Sigmoid colon (tissue), 7 donors: ENCODE data around the gene IL17RA. TPM values are rescaled to one million over a fixed set of nuclear protein-coding genes. Genes with fewer than 3 reads are reported as not detected.
"Not testable (repeated sequence)": the region's sequence is repeated elsewhere in the genome, so short reads cannot be mapped to it uniquely, and the experiment has no call there.

Source experiments
- DNase-seq: peaks from one replicate; pipeline ENCODE4 v3.0.0-alpha.2; 2019
- H3K27ac ChIP-seq, 4 donors: fragments of 200-600 bp; sonication (generic); one replicate each; pipeline ENCODE4 v1.5.1; 2016 to 2019; ENCODE audit warnings: mild to moderate bottlenecking in 1 of 4
- H3K27me3 ChIP-seq, 3 donors: fragments of 200-600 bp; sonication (generic); one replicate each; pipeline ENCODE4 v1.5.1; 2019; ENCODE audit warnings: mild to moderate bottlenecking in 1 of 3
- H3K36me3 ChIP-seq, 4 donors: fragments of 200-600 bp; sonication (generic); one replicate each; pipeline ENCODE4 v1.5.1; 2016 to 2019
- H3K4me1 ChIP-seq, 4 donors: fragments of 200-600 bp; sonication (generic); one replicate each; pipeline ENCODE4 v1.5.1; 2017 to 2019
- H3K4me3 ChIP-seq, 4 donors: fragments of 200-600 bp; sonication (generic); one replicate each; pipeline ENCODE4 v1.5.1; 2017 to 2019; ENCODE audit warnings: mild to moderate bottlenecking in 2 of 4, moderate library complexity in 1 of 4
- H3K9me3 ChIP-seq, 4 donors: fragments of 200-600 bp in 3 of 4; sonication (generic) in 3 of 4; one replicate each; pipeline versions ENCODE4 v1.5.1 to v1.6.1; 2013 to 2019
- EP300 ChIP-seq, 4 donors: sonication (generic); formaldehyde crosslinking; IDR thresholded peaks; one replicate each; pipeline ENCODE4 v1.6.1; 2017; ENCODE audit warnings: antibody characterized with exemption in 4 of 4
- POLR2A ChIP-seq, 2 donors: fragments of 450-650 bp; IDR thresholded peaks; one replicate each; pipeline ENCODE4 v1.6.1; 2016; ENCODE audit warnings: antibody characterized with exemption in 2 of 2, mild to moderate bottlenecking in 2 of 2, moderate library complexity in 2 of 2
- POLR2AphosphoS5 ChIP-seq, 4 donors: sonication (generic); formaldehyde crosslinking; IDR thresholded peaks; one replicate each; pipeline ENCODE4 v1.6.1; 2017; ENCODE audit warnings: antibody characterized with exemption in 4 of 4
- WGBS, 2 donors: extraction: QIAGEN DNeasy Blood & Tissue Kit; methylation state at CpG; one replicate each; pipeline ENCODE4 v1.1.7; 2013; 5-methylcytosine and 5-hydroxymethylcytosine counted together
- intact Hi-C: fragments of 100-400 bp; cut with DNase I; formaldehyde crosslinking; loops from one replicate; pipeline ENCODE4 v1.15.1; 2023
- polyA plus RNA-seq, 3 donors: library from polyadenylated mRNA; stranded (reverse); fragments of 200-250 nt; gene quantifications; one replicate each; pipeline ENCODE4 v1.2.3, GENCODE V29; 2013
- total RNA-seq, 4 donors: library from RNA; depleted of rRNA; stranded (reverse); fragments of >200 nt; gene quantifications; one replicate each; pipeline ENCODE4 v1.1.0, GENCODE V29; 2016
- TF ChIP-seq, protein P1 (sequence below), 4 experiments: fragments of 450-650 bp in 3 of 4; fragments of 200-600 bp in 1 of 4; IDR thresholded peaks; one replicate each; pipeline ENCODE4 v1.5.1; 2016 to 2019; ENCODE audit warnings: antibody characterized with exemption in 4 of 4, mild to moderate bottlenecking in 3 of 4, moderate library complexity in 2 of 4
- donor health status: healthy with polysubstance abuse.
- donor health status: Bipolar disorder and iron deficiency.
- donor health status: healthy.

Gene IL17RA, protein sequence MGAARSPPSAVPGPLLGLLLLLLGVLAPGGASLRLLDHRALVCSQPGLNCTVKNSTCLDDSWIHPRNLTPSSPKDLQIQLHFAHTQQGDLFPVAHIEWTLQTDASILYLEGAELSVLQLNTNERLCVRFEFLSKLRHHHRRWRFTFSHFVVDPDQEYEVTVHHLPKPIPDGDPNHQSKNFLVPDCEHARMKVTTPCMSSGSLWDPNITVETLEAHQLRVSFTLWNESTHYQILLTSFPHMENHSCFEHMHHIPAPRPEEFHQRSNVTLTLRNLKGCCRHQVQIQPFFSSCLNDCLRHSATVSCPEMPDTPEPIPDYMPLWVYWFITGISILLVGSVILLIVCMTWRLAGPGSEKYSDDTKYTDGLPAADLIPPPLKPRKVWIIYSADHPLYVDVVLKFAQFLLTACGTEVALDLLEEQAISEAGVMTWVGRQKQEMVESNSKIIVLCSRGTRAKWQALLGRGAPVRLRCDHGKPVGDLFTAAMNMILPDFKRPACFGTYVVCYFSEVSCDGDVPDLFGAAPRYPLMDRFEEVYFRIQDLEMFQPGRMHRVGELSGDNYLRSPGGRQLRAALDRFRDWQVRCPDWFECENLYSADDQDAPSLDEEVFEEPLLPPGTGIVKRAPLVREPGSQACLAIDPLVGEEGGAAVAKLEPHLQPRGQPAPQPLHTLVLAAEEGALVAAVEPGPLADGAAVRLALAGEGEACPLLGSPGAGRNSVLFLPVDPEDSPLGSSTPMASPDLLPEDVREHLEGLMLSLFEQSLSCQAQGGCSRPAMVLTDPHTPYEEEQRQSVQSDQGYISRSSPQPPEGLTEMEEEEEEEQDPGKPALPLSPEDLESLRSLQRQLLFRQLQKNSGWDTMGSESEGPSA
- total RNA-seq = 1 to 10 TPM; 7.5 to 8.6 (median 8.4) TPM
- polyA plus RNA-seq = 10 to 100 TPM in 1 of 3 donors, 1 to 10 TPM in 2; 1.2 to 10.4 (median 3.9) TPM

DNA sequence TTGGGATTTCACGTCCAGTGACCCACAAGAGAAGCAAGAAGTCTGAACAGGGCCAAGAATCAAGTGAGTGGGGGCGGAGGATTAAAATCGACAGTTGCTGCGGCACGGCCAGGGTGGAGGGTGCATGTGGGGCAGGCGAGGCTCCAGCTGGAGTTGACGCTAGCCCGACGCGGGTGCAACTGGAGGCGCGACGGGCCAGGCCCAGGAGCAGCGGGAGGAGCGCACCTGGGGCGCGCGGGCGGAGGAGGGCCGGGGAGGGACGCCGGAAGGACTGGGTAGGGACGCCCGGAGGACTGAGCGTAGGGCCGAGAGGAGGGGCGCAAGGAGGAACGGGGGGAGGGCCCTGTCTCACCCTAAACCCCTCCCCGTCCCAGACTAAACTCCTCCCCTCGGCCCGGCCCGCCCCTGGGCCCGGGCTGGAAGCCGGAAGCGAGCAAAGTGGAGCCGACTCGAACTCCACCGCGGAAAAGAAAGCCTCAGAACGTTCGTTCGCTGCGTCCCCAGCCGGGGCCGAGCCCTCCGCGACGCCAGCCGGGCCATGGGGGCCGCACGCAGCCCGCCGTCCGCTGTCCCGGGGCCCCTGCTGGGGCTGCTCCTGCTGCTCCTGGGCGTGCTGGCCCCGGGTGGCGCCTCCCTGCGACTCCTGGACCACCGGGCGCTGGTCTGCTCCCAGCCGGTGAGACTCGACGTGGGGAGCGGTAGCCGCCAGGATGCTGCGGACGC, at the start of gene IL17RA:
TSS of gene IL17RA (plus strand) at position 447 of the 723 bp plus-strand sequence. CDS start at position 539, 92 bp downstream.
- TF ChIP-seq, protein P1, sequence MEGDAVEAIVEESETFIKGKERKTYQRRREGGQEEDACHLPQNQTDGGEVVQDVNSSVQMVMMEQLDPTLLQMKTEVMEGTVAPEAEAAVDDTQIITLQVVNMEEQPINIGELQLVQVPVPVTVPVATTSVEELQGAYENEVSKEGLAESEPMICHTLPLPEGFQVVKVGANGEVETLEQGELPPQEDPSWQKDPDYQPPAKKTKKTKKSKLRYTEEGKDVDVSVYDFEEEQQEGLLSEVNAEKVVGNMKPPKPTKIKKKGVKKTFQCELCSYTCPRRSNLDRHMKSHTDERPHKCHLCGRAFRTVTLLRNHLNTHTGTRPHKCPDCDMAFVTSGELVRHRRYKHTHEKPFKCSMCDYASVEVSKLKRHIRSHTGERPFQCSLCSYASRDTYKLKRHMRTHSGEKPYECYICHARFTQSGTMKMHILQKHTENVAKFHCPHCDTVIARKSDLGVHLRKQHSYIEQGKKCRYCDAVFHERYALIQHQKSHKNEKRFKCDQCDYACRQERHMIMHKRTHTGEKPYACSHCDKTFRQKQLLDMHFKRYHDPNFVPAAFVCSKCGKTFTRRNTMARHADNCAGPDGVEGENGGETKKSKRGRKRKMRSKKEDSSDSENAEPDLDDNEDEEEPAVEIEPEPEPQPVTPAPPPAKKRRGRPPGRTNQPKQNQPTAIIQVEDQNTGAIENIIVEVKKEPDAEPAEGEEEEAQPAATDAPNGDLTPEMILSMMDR (IDR thresholded peaks at IDR 0.05) = no peak
- TF ChIP-seq EP300 (IDR thresholded peaks at IDR 0.05) (no peak), POLR2A (IDR thresholded peaks at IDR 0.05) (peak; percentile 26 to 52), POLR2AphosphoS5 (IDR thresholded peaks at IDR 0.05) (peak; percentile 49 to 77 (median 66))
- H3K9me3 ChIP-seq = no peaks in the 10 kb centered on the region
- WGBS, 2 donors = 1% methylated on average over 68 of the region's 68 CpGs
- no peaks in the 10 kb centered on the region for H3K36me3 ChIP-seq
- intact Hi-C loops = loop anchor here (5.0 kb wide), 2 partner anchors 73 to 88 kb away; partner anchors contain the start of gene HDHD5
- H3K27ac ChIP-seq = peak within 1 kb of the TSS; percentile 80 to 92 (median 84)
- H3K27me3 ChIP-seq = peaks cover 0 to 27% (median 0%) of the 10 kb centered on the region in 3 donors
- peak; percentile 94 for DNase-seq
- peak within 1 kb of the TSS; percentile 45 to 87 (median 68) for H3K4me3 ChIP-seq
- H3K4me1 ChIP-seq = peaks cover 0 to 28% (median 14%) of the 10 kb centered on the region in 4 donors

- intact Hi-C loops = no loop called here
- Histone ChIP-seq H3K27ac (no peak overlapping the region), H3K4me3 (no peak overlapping the region), H3K36me3 (no peaks in the 10 kb centered on the region), H3K9me3 (no peaks in the 10 kb centered on the region), H3K27me3 (peaks cover 2 to 27% (median 15%) of the 10 kb centered on the region in 3 donors), H3K4me1 (peaks cover 0 to 11% (median 10%) of the 10 kb centered on the region in 4 donors)
- TF ChIP-seq POLR2AphosphoS5 (IDR thresholded peaks at IDR 0.05) (no peak), EP300 (IDR thresholded peaks at IDR 0.05) (no peak)
- WGBS, 2 donors = 74 to 86% methylated on average over 4 of the region's 4 CpGs
- DNase-seq = no peak
Measured at GRCh38 chr22:17035246-17035645, 49.6 kb upstream of the IL17RA start.

GRCh38 chr22:17035976-17036841, 48.6 kb upstream of the IL17RA start:
- DNase-seq, H3K36me3 ChIP-seq, H3K9me3 ChIP-seq, intact Hi-C loops: not testable (repeated sequence)
- Histone ChIP-seq H3K27ac (peak overlapping the region; percentile 42 to 65 (median 56)), H3K4me1 (peaks cover 0 to 11% (median 10%) of the 10 kb centered on the region in 4 donors), H3K4me3 (peak overlapping the region; percentile 15 to 43 (median 38)), H3K27me3 (peaks cover 2 to 27% (median 15%) of the 10 kb centered on the region in 3 donors)
- peak in 1 of 4 donors; percentile 5 for TF ChIP-seq POLR2AphosphoS5 (IDR thresholded peaks at IDR 0.05)
- 21 to 37% methylated on average over 56 of the region's 56 CpGs for WGBS, 2 donors

- Histone ChIP-seq H3K27me3 (peaks cover 2 to 27% (median 15%) of the 10 kb centered on the region in 3 donors), H3K4me3 (peak overlapping the region; percentile 15 to 43 (median 38)), H3K27ac (peak overlapping the region; percentile 42 to 65 (median 56)), H3K4me1 (peaks cover 0 to 11% (median 10%) of the 10 kb centered on the region in 4 donors)
- H3K36me3 ChIP-seq, H3K9me3 ChIP-seq, intact Hi-C loops, DNase-seq: not testable (repeated sequence)
- 36 to 49% methylated on average over 36 of the region's 56 CpGs for WGBS, 2 donors
Measured at GRCh38 chr22:17036842-17037711, 47.7 kb upstream of the IL17RA start.

DNA sequence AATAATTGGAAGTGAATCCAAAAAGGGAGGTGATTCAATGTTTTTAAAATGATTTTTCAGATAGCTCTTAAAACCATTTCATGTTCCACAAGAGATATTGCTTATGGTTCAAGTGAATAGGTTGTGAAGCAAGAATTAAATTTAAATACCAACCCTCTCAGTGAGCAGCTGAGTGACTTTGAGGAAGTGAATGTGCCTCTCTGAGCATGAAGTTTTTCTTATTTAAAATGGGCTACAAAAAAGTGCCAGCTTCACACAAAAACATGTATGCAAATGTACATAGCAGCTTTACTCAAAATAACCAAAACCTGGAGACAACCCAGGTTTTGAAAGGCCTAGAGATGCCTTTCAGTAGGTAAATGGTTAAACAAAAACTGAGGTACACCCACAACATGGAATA, 41.3 kb upstream of the IL17RA start:
- H3K27me3 ChIP-seq = no peaks in the 10 kb centered on the region
- H3K9me3 ChIP-seq = no peaks in the 10 kb centered on the region
- TF ChIP-seq POLR2A (IDR thresholded peaks at IDR 0.05) = no peak
- TF ChIP-seq, protein P1 (IDR thresholded peaks at IDR 0.05) = no peak
- no peak for TF ChIP-seq POLR2AphosphoS5 (IDR thresholded peaks at IDR 0.05)
- no peak for TF ChIP-seq EP300 (IDR thresholded peaks at IDR 0.05)
- no peak overlapping the region for H3K27ac ChIP-seq
- no peaks in the 10 kb centered on the region for H3K4me1 ChIP-seq
- H3K4me3 ChIP-seq = no peak overlapping the region
- DNase-seq = no peak
- H3K36me3 ChIP-seq = no peaks in the 10 kb centered on the region
- intact Hi-C loops = no loop called here
